T-helper 1 cell (primary cell): ENCODE results near the gene ZNF879.

Experiments
- DNase-seq, 5 donors: peaks; one replicate each; pipeline ENCODE4 v3.0.0-alpha.2; 2012 to 2020
- total RNA-seq, 4 donors: gene quantifications; one replicate each; lab custom pipeline; 2026; lab: John Stamatoyannopoulos, UW

Gene ZNF879
- total RNA-seq, result 4.3 to 8.8 (median 7.3) reads per million in 4 donors

DNA sequence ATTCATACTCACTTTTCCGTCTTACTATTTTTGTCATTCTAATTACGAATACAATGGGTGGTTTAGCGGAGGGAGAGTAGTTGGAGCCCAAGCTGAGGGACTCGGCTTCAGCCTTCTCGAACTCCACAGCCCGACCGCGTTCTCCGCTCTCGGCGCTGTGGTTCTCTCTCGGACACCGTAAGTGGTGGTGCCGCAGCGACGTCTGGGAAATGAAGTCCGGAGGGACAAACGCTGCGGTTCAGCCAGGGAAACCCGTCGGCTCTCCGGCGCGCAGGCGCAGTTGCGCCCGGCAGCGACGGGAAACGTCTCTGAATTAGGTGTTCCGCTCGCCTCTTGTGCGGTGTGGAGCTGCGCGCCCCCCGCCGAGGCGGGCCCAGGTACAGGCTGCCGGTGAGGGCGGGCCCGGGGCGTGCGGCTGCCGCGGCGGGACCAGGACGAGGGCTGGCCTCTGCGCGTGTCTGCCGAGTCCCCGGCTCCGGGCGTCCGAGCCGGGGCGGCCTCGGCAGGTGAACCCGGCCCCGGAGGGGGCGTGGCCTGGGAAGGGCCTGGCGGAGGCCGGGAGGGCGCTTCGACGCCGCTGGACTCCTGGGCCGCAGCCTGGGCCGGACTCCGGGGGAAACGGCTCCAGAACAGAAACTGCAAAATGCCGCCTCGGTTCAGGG is at the start of gene ZNF879:
Gene ZNF879, plus strand, starts transcription at position 277 of the 662 bp plus-strand sequence. CDS start 1,201 bp downstream, outside the sequence.
- peak; percentile 84 to 93 (median 90) for DNase-seq

GRCh38 chr5:178981381-178981780 is 42.2 kb upstream of the ZNF879 start:
- DNase-seq, result no peak

DNA sequence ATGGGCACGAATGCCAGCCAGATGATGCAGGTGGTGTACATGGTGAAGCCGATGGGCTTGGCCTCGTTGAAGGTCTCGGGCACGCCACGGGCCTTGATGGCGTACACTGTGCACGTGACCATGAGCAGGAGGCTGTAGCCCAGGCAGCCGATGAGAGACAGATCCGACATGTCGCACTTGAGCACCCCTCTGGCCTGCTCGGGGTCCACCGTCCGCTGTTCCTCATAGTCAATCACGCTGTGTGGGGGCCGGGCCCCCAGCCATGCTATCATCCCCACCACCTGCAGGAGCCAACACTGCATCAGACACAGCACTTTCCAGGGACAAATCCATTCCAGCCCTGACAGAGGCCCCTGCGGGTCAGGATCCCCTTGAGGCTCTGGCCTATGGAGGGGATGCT is 40.7 kb upstream of the ZNF879 start:
- DNase-seq, result no peak

GRCh38 chr5:178983728-178984127 is 39.9 kb upstream of the ZNF879 start:
- no peak for DNase-seq

DNA sequence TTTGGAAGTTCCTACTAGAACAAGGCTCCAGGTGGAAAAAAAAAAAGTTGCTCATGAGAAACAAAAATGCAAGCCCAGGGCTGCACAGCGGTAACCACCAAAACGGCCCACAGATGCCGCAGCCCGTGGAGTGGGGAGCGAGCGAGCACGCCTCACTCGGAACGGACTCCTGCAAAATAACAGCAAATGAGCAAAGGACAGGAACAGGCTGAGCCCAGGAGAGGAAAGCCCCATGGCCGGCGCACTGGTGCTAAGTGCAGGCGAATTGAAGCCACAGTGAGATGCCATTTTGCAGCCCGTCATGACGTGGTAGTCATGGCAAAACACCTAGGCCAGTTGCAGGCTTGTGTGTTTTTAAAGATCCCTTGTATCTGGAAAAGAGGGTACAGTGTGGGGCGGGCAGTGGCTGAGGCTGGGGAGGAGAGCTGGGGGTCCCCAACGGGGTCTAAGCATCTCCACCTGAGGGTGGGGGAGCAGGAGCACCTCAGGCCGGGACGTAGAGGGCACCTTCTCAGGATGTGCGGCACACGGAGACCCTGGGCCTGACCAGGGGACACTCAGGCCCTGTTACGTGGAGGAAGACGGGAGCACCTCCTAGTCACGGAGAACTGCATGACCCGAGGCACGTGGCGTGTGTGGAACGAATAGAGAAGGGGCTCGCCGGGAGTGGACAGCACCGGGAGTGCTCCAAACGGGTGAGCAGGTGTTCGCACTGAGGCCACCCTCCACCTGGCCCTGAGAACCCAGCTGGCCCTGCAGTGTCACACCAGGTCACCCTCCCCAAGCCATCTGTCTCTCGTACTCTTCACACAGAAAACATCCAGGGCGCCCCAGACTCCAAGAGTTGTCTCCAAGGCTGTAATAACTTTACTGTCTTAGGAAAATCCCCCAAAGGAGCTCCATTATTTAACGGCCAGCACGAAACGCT is 39.2 kb upstream of the ZNF879 start:
- DNase-seq, result no peak

GRCh38 chr5:178986326-178986960 is 37.2 kb upstream of the ZNF879 start:
- DNase-seq, result no peak

- DNase-seq, result no peak
These were observed 35.0 kb upstream of the ZNF879 start for GRCh38 chr5:178988436-178989220.

DNA sequence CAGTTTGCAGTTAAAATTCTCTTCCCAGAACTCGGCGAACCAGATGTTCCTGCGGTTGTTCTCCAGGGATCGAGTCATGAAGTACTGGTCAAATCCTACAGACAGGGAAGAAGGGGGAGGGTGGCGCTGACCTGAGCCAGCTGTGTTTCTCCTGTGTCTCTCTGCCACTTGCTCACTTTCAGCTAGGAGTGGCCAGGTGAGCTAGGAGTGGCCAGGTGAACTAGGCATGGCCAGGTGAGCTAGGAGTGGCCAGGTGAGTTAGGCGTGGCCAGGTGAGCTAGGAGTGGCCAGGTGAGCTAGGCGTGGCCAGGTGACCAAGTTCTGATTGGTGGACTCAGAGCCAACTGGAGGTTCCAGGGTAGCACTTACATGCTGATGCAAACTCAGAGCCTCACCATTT is 34.3 kb upstream of the ZNF879 start:
- no peak for DNase-seq

DNA sequence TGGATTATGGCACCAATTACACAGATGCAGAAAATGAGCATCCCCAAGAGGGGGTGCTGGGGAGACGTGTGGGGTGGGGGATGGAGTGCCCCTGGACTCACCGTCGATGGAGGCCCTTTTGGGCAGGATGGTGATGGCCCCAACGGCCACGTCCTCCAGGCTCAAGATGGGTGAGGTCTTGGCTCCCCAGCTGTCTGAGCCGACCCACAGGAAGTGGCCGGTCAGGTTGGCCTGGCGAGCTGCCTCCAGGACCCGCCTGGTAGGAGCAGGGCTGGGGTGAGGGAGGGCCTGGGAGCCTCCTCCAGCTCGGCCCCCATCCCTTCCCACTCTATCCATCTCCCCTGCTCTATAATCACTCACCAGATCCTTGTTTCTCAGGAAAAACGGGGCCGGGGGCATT is 33.1 kb upstream of the ZNF879 start:
- DNase-seq, result no peak

- DNase-seq, result no peak
These were observed 32.1 kb upstream of the ZNF879 start for GRCh38 chr5:178991190-178992145.

DNA sequence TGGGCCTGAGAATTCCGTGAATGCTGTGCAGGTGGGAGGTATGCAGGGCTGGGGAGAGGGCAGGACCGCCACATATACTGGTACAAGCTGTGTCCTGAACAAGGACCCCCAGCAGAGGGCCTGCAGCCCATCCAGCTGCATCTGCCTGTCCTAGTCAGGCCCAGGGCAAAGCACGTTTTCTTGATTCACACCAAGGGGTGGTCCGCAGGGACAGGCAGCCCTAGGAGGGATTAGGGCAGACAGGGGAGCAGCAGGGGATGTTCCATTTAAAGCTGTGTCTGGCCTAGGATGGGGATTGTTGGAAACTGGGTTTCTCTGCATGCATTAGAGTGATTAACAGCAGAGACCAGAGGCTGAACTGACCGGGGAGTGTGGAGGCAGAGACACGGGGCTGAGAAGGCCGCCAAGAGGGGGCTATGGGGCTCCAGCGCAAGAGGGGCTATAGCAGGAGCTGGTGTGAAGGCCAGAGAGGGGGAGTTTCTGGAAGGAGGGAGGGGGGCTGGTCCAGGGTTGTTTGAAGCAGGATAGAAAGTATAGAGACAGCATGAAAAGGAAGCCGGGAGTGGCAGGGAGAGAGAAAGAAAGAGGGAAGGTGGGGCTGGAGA is 31.2 kb upstream of the ZNF879 start:
- DNase-seq, result no peak

DNA sequence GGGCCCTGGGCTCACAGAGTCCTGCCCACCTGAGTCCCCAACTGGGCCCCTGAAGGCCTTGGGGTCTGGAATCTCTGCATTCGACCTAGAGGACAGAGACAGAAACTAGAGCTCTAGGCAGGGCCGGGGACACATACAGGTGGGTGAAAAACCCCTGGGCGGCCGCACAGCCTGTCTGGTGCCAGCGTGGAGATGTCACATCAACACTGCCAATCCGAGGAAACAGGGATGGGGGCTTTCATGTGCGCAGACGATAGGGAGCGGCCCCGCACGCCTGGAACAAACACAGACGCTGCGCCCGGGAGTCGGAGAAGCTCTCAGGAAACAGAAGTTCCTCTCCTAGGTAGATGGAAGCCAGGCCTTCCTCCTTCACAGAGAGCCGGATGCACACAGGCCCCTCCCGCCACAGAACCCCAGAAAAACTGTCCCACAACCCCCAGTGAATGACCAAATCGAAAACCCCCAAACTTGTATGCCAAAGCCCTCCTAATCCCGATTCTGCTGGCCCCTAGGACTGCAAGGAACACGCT is 30.3 kb upstream of the ZNF879 start:
- DNase-seq, result no peak

- DNase-seq, result no peak
These were observed 29.5 kb upstream of the ZNF879 start for GRCh38 chr5:178993955-178994579.

DNA sequence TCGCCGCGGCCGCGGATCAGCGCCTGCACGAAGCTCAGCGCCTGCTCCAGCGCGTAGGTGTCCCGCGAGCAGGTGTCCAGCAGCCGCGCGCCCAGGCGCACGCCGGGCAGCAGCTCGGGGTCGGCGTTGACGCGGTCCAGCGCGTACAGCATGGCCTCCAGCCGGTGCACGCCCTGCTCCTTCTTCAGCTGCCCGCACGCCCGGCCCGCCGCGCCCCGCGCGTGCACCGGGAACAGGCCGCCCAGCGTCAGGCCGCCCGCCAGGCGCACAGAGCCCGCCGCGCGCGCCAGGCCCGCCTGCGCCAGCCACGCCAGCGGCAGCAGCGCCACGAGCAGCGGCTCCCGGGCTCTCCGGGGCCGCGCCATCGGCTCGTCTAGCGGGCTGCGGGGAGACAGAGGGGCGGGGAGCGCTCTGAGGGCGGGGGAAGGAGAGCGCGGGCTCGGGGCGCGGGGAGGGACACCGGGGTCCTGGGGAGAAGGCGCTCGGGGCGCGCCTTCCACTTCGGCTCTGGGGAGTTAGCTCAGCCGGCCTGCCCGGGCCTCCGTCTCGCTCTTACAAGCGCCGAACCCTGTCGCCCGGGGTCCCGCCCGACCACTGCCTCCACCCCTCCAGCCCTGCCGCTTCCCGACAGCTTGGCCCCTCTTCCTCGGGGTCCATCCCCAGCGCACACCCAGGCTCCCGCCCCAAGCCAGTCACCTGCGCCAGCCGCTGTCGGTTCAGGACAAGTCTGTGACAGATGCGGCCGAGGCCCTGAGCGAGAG is 28.8 kb upstream of the ZNF879 start, which contains the start of gene GRM6:
Gene GRM6, minus strand, starts transcription at position 741 of the 761 bp plus-strand sequence. Its CDS starts 376 bp downstream, at position 365.
- no peak for DNase-seq

GRCh38 chr5:178995341-178995690 is 28.3 kb upstream of the ZNF879 start:
- no peak for DNase-seq

GRCh38 chr5:178996156-178996555 is 27.4 kb upstream of the ZNF879 start:
- DNase-seq, result no peak

DNA sequence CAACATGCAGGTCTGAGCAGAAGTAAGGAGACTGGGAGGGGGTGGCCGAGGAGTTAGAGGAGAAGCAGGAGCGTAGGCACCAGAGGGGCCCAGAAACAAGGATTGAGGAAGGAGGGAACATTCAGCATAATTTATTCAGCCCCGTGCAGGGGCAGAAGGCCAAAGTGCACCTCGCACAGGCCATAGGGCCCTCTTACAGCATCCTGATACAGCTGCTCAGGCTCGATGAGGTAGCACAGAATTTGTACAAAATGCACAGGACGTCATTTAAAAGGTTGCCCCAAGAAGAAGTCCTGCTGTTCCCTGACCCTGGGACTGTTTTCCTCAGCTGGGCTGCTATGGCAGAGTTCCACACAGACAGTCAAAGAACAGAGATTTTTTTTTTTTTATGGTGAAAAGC is 26.4 kb upstream of the ZNF879 start:
- DNase-seq, result no peak

DNA sequence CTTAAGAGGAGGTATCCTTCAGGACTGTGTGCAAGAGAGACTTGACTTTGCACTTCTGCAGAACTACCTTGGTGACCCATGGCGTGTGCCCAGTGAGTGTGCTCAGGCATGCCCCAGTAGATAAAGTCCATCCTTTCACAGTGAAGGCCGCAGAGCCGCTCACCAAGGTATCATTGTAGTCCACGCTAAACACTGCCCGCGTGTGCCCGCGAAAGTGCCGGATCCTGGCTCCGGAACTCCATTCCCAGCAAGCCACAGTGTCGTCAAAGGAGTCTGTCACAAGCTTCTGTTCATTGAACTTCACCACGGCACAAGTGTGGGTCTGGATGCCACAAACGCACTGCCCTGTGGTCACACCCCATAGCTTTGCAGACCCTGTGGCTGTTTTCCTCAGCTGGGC is 25.2 kb upstream of the ZNF879 start:
- no peak for DNase-seq

DNA sequence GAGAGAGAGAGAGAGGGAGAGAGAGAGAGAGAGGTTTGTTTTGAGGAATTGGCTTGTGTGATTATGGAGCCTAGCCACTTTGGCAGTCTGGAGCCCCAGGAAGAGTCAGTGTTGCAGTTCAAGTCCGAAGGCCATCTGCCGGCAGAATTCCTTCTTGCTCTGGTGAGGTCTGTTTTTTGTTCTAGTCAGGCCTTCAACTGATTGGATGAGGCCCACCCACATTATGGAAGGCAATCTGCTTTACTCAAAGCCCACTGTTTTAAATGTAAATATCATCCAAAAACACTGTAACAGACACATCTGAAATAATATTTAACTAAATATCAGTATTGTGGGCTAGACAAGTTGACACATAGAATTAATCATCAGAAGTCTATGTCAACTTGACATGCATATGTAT is 17.0 kb upstream of the ZNF879 start:
- DNase-seq, result no peak
